A549 (cell line): Measurements from ENCODE around the gene WFS1.

ENCODE experiments used
- BHLHE40 ChIP-seq: IDR thresholded peaks from 2 replicates; pipeline ENCODE4 v1.6.1; 2012; ENCODE audit warnings: low read depth, low read length, inconsistent platforms
- CHD2 ChIP-seq: fragments of 150-350 bp; IDR thresholded peaks from 2 replicates; pipeline ENCODE4 v1.6.1; 2014; ENCODE audit warnings: low read length; ENCODE audit not compliant: partially characterized antibody
- ELK1 ChIP-seq: fragments of 150-350 bp; IDR thresholded peaks from 2 replicates; pipeline ENCODE4 v1.6.1; 2014; ENCODE audit warnings: low read depth, mild to moderate bottlenecking, low read length
- HMGXB4 ChIP-seq: fragments of 250-450 bp; sonication (Bioruptor Pico); IDR thresholded peaks from 2 replicates; pipeline ENCODE4 v1.5.0; 2021; ENCODE audit warnings: mild to moderate bottlenecking, moderate library complexity, borderline replicate concordance
- JUN ChIP-seq, 2 experiments: fragments of >200 bp; sonication (Bioruptor Twin); formaldehyde crosslinking; IDR thresholded peaks; 2 replicates in 1 of 2; 3 replicates in 1 of 2; pipeline ENCODE4 v1.6.1; 2016 to 2017
- JUNB ChIP-seq: fragments of >200 bp; sonication (Bioruptor Twin); formaldehyde crosslinking; IDR thresholded peaks from 2 replicates; pipeline ENCODE4 v1.6.1; 2016
- KDM5A ChIP-seq: fragments of 200-600 bp; sonication (generic); IDR thresholded peaks from 2 replicates; pipeline ENCODE4 v1.6.1; 2016; ENCODE audit warnings: antibody characterized with exemption, mild to moderate bottlenecking
- NR3C1 ChIP-seq: fragments of >200 bp; sonication (Bioruptor Twin); formaldehyde crosslinking; IDR thresholded peaks from 3 replicates; pipeline ENCODE4 v1.6.1; 2017
- RCOR1 ChIP-seq: fragments of 150-350 bp; IDR thresholded peaks from 2 replicates; pipeline ENCODE4 v1.6.1; 2014; ENCODE audit warnings: antibody characterized with exemption, low read length, low read depth
- SMC3 ChIP-seq: fragments of >200 bp; sonication (Bioruptor Twin); formaldehyde crosslinking; IDR thresholded peaks from 3 replicates; pipeline ENCODE4 v1.6.1; 2018; ENCODE audit warnings: inconsistent platforms
- TP53 ChIP-seq: fragments of 250-450 bp; sonication (Bioruptor Pico); IDR thresholded peaks from 2 replicates; pipeline ENCODE4 v1.5.0; 2021; ENCODE audit warnings: mild to moderate bottlenecking, moderate library complexity
- ZC3H11A ChIP-seq: fragments of 450-650 bp; IDR thresholded peaks from 2 replicates; pipeline ENCODE4 v1.6.1; 2014; ENCODE audit warnings: antibody characterized with exemption, mild to moderate bottlenecking
- TF ChIP-seq, protein P1 (sequence below): fragments of >200 bp; sonication (Bioruptor Twin); formaldehyde crosslinking; IDR thresholded peaks from 3 replicates; pipeline ENCODE4 v1.5.1; 2016
- TF ChIP-seq, protein P2 (sequence below): fragments of 450-650 bp; IDR thresholded peaks from 2 replicates; pipeline ENCODE4 v1.6.1; 2014; ENCODE audit warnings: antibody characterized with exemption

DNA sequence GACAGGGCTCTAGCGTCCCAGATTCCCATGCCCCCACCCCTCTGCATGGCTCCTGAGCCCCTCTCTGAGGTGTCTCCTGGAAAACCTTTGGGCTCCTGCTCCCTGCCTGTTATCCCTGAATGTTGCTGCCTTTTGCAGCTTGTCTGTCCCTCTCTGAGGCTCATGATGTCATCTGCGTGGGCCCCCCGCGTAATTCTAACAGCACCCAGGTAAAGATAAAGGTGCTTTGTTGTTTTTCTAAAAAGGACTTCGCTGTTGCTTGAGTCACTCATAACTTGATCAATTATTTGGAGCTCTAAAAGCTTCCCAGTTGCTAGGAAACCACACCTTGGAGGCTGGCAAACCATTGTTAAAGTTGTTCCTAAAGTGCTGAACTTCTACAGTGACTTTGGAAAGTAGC is 36.6 kb downstream of the WFS1 start:
- TF ChIP-seq, protein P1, sequence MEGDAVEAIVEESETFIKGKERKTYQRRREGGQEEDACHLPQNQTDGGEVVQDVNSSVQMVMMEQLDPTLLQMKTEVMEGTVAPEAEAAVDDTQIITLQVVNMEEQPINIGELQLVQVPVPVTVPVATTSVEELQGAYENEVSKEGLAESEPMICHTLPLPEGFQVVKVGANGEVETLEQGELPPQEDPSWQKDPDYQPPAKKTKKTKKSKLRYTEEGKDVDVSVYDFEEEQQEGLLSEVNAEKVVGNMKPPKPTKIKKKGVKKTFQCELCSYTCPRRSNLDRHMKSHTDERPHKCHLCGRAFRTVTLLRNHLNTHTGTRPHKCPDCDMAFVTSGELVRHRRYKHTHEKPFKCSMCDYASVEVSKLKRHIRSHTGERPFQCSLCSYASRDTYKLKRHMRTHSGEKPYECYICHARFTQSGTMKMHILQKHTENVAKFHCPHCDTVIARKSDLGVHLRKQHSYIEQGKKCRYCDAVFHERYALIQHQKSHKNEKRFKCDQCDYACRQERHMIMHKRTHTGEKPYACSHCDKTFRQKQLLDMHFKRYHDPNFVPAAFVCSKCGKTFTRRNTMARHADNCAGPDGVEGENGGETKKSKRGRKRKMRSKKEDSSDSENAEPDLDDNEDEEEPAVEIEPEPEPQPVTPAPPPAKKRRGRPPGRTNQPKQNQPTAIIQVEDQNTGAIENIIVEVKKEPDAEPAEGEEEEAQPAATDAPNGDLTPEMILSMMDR: no peak
- TF ChIP-seq JUNB (no peak), JUN (IDR thresholded peaks at IDR 0.05) (no peak), HMGXB4 (no peak), ZC3H11A (no peak), KDM5A (no peak), NR3C1 (no peak), RCOR1 (no peak), SMC3 (no peak), BHLHE40 (no peak), CHD2 (no peak), TP53 (CRISPR knock-in tag) (no peak), ELK1 (no peak)
- TF ChIP-seq, protein P2, sequence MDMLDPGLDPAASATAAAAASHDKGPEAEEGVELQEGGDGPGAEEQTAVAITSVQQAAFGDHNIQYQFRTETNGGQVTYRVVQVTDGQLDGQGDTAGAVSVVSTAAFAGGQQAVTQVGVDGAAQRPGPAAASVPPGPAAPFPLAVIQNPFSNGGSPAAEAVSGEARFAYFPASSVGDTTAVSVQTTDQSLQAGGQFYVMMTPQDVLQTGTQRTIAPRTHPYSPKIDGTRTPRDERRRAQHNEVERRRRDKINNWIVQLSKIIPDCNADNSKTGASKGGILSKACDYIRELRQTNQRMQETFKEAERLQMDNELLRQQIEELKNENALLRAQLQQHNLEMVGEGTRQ: no peak
